Measurements from ENCODE around the gene ACOXL.
"Not testable (repeated sequence)": the region's sequence is repeated elsewhere in the genome, so short reads cannot be mapped to it uniquely, and the experiment has no call there.

Gene ACOXL

GRCh38 chr2:110832740-110833139 lies 100.4 kb downstream of the ACOXL start:
- DNase-seq, result no peak

DNA sequence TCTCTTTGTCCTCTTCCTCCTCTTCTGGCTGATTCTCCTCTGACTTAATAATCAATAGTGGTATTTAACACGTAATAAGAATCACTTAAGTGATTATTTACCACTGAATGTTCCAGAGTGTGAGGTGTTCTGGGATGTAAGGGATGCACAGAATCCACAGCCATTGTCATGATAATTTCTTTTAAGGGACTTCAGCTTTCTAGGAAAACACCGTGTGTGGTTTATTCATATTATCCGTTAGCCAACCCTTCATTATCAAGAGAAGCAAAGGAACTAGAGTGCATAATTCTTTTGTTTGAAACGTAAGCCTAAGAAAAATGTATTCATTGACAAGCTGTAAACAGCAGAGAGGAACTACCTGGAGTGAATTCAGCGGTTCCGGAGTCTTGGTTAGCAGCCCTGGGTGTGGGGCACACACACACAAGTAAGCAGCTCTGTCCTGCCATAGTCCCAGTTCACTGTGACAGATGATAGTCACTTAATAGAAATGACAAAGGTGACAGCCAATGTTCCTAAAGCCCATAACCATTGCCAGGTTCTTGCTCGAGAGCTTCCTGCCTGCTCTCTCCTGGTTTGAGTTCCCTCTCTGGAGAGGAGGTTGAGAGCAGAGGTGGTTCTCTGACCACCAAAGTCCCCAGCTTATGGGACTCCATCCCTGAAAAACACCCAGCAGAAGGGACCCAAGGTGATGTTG lies 101.9 kb downstream of the ACOXL start:
- DNase-seq, result no peak

DNA sequence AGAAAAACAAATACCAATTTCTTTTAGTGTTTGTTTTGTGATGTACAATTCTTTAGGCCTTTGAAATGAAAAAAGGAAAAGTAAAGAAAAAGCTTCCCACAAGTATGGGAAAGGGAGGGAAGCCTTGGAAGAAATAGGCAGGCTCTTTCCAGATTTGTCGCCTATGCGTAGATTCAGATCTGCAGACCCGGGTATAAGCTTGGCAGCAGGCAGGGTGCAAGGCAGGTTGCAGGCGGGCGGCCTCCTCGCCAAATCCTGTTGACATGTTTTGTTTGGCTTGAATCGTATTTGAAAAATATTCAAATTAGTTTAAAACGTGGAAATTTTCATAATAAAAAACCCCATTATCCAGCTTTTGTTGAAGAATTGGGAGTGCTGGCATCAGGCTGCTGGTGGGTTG lies 104.3 kb downstream of the ACOXL start:
- DNase-seq, result no peak

DNA sequence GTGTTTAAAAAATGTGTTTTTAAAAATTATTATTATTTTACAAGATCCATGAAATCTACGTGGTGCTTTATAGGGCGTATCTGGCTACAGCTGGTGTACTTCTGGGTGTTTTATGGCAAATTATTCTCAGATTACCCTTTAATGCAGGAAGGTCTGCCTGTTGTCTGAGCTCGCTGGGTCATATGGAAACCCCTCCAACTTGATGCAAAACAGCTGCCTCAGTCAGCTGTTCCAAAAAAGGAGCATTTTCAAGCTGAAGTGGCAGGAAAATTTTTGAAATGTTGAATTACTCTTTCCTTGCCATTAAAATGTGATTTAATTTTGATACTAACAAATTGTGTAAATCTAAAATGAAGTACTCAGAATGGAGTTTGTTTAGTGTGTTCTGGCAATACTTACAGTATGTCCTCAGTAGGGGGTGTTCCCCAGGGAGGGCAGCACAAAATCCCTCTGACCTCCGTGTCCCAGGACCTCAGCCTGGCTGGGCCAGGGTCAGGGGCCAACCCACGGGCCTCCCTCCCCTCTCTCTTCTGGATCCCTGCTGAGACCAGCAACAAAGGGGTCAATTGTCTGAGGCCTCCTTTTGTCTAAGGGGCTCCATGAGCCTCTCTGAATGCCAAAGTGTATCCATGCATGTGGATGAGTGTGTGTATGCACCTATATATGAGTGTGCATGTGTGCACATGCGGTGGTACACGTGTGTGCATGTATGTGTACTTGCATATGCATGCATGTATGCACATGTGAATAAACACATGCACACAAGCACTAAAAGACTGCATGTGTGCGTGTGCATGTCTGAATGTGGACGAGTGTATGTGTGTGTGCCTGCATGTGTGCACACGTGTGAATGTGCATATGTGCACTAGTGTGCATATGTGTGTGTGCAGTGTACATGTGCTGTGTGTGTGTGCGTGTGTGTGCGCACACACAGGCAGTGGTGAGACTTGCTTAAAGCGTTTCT lies 105.4 kb downstream of the ACOXL start:
- no peak for DNase-seq

- no peak for DNase-seq
Observed at GRCh38 chr2:110838657-110839384, 106.4 kb downstream of the ACOXL start.

- DNase-seq, result no peak
Observed at GRCh38 chr2:110840508-110840907, 108.1 kb downstream of the ACOXL start.

GRCh38 chr2:110842048-110842447 lies 109.7 kb downstream of the ACOXL start:
- no peak for DNase-seq

DNA sequence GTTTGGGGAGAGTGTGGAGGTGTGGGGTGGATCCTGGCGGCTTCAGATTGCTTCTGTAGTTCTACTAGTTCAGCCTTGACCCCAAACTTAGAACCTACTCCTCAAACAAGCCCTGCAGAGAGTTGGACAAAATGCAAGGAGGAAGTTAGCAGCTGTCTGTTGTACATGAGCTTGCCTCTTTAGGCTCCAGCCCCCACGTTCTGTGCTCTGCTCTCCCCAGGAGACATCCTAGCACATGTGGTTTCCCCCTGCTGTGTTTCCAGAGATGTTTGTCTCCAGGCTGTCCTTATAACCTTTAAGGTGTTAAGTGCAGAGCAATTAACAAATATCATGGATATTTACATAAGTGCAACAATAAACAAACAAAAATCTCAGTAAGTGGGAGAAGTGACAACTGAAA lies 111.1 kb downstream of the ACOXL start:
- no peak for DNase-seq

DNA sequence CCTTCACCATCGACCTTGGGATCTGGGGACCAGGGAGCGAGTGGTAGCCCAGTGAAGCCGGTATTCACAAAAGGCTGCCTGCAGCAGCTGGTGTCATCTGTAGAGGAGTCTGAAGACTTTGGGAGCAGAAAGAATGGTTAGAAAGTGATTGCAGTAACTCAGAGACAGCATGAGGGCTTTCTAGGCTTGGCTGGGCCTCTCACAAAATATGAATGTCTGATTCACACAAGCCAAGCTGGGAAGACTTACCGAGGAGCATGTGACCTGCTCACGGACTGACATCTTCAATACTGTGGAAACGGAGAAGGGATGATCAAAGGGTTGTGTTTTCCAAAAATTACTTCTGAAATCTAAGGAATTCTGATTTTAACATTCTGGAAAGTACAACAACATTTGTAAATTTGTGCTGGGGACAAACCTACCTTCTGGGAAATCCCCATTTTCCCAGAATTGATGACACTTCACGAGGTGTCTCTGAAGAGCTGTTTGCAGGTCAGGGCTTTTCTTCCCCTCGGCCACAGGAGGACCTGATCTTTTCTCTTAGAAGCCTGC lies 111.7 kb downstream of the ACOXL start:
- no peak for DNase-seq

GRCh38 chr2:110847651-110848050 lies 115.3 kb downstream of the ACOXL start:
- no peak for DNase-seq

- DNase-seq, result no peak
Observed at GRCh38 chr2:110848071-110848470, 115.7 kb downstream of the ACOXL start.

DNA sequence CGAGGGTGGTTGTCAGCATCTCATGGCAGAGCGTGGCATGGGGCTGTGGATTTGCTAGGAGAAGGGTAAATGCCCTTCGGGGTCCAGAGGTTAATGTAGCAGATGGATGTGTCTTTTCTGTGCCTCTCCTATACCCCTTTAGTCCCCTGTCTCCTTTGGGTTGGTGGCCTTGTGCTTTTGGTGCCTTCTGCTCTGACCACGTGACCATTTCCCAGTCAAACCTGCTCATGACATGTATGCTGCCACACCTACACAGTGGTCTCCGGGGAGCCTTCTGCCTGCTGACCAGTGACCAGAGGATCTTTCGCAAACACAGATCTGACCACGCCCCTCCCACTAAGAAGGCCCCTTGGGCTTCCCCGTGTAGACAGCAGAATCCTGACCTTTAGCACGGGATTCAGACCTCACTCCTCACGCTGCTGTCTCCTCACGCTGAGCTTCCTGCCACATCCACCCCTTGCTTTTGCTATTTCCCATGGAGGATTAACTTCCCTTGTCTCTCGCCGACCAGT lies 116.2 kb downstream of the ACOXL start:
- DNase-seq, result no peak

- DNase-seq, result no peak
Observed at GRCh38 chr2:110851531-110851930, 119.2 kb downstream of the ACOXL start.

- no peak for DNase-seq
Observed at GRCh38 chr2:110852051-110852450, 119.7 kb downstream of the ACOXL start.

DNA sequence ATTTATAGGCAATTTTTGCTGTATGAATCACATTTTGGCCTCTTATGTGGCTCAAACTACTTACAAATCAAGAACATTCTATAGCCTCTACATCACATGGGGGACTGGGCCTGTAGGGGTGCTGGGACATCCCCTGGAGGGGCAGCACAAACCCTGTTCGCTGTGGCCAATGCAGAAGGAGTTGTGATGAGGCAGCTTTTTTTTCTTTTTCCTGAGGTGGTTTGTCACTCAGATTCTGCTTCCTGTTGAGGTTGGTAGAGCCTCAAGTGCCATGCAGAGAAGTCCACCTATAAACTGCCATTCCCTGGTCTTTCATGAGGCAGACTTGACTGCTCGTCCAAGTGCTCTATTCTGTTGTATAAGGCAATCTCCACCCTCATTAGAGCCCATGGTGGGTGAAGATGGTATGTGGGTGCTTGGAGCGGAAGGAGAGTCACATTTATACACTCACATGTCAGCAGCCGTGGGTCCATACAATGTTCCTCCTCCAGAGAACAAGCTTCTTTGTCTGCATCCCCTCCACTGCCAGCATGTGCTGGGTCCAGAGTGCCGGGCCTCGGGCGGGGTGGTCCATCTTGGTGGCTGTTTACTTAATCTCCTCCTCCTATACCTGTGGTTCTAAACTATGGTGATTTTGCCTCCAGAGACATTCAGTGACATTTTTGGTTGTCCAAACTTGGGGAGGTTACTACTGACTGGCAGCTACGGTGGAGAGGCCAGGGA lies 120.3 kb downstream of the ACOXL start:
- DNase-seq, result peak; percentile 44

DNA sequence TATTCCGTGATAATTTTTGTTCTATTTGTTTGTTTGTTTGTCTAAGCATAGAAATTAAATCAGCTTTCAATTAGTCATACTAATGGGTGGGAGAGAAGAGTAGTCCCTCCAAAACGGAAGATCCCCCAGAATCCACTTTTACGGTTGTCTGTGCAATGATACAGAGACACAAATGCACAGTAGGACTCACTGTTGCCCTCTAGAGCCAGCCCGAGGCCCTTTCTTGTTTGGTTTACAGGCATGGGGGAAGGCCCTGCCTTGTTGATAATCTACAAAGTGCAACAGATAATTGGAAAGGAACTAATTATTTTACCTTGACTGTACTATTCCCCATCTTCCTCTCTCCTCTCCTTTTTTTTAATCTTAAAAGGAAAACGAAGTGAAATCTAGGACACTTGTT lies 121.1 kb downstream of the ACOXL start:
- DNase-seq, result peak; percentile 68

GRCh38 chr2:110853948-110854347 lies 121.6 kb downstream of the ACOXL start:
- no peak for DNase-seq

GRCh38 chr2:110854355-110855081 lies 122.1 kb downstream of the ACOXL start:
- DNase-seq, result no peak

DNA sequence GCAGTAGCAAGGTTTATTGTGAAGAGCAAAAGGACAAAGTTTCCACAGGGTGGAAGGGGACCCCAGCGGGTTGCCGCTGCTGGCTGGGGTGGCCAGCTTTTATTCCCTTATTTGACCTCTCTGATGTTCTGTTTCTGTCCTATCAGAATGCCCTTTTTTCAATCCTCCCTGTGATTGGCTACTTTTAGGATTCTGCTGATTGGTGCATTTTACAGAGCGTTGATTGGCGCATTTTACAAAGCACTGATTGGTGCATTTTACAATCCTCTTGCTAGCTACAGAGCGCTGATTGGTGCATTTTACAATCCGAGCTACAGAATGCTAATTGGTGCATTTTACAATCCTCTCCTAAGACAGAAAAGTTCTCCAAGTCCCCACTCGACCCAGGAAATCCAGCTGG lies 123.5 kb downstream of the ACOXL start:
- not testable (repeated sequence) for DNase-seq

DNA sequence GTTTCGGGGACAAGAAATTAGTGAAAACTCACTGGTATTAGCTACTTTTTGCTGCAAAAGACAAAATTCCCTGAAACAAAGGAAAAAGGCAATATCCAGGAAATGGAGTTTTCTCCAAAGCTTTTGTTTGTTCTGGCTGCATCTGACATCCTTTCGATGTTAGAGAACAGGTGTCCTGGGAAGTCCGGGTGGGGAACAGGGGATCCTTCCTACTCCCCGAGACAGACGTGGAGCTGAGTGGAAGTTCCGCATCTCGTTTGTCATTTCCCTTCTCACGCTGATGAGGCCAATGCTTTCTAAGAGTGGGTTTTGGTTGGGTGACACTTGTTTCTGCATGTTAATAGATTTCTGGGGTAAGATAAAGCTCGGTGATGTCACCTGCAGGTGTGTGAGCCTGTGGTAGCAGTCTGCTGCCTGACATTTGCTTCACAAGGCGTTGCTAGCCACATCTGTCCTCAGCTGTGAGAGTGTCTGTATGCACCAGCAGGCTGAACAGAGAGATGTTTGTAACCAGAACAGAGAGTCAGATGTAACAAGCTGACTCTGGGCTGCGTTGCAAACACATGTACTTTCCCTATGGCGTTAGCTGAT lies 125.9 kb downstream of the ACOXL start:
- DNase-seq, result peak; percentile 78
